ENCODE data around the gene PI16. TPM values are rescaled to one million over a fixed set of nuclear protein-coding genes. Genes with fewer than 3 reads are reported as not detected.

Gene PI16
- total RNA-seq, 1 experiment from 2014 or later, result 0.17 TPM

DNA sequence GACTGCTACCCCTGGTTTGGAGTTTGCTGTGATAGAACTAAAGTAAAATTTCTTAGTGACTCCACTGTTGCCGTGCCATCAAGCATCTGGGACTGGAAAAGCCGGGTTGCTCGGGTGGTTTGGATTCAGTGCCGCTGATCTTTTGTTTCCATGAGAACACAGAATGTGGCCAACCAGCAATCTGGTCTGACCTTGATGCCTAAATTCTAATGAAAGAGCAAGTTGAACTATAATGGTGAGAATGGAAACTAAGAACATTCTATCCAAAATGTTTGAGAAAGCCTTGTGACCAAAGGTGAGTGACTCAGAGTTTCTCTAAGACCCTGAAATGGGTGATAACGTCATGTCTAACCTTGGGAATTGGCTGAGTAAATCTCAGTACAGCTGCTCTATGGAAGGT lies 9.9 kb upstream of the PI16 start:
- H3K9me3 Mint-ChIP-seq, result peaks cover 16% of the 10 kb centered on the region
- H3K27ac Mint-ChIP-seq, result no peak overlapping the region
- ChIA-PET POLR2A (no interaction called here), CTCF (interaction anchor here (1.1 kb wide), 1 partner anchor 186 kb away, joined by 3 read pairs; no protein-coding TSS in a partner anchor)
- peaks cover 8% of the 10 kb centered on the region; the same call in 1 of the 2 replicates for H3K27me3 Mint-ChIP-seq (ENCODE audit: low read depth)
- peaks cover 4% of the 10 kb centered on the region for H3K36me3 Mint-ChIP-seq
- TF ChIP-seq, protein P1, sequence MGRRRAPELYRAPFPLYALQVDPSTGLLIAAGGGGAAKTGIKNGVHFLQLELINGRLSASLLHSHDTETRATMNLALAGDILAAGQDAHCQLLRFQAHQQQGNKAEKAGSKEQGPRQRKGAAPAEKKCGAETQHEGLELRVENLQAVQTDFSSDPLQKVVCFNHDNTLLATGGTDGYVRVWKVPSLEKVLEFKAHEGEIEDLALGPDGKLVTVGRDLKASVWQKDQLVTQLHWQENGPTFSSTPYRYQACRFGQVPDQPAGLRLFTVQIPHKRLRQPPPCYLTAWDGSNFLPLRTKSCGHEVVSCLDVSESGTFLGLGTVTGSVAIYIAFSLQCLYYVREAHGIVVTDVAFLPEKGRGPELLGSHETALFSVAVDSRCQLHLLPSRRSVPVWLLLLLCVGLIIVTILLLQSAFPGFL (CRISPR knock-in tag; IDR thresholded peaks at IDR 0.05; ENCODE audit: borderline replicate concordance), result no peak
- TF ChIP-seq JUN (CRISPR knock-in tag; IDR thresholded peaks at IDR 0.05), result no peak
- no peak for TF ChIP-seq USF2 (CRISPR knock-in tag; IDR thresholded peaks at IDR 0.05)
- TF ChIP-seq, protein P2, sequence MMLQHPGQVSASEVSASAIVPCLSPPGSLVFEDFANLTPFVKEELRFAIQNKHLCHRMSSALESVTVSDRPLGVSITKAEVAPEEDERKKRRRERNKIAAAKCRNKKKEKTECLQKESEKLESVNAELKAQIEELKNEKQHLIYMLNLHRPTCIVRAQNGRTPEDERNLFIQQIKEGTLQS (CRISPR knock-in tag; conservative IDR thresholded peaks at IDR 0.05), result no peak
- TF ChIP-seq TP53 (CRISPR knock-in tag; IDR thresholded peaks at IDR 0.05), result no peak
- TF ChIP-seq ATF1 (CRISPR knock-in tag; IDR thresholded peaks at IDR 0.05), result no peak
- TF ChIP-seq SOX15 (CRISPR knock-in tag; IDR thresholded peaks at IDR 0.05), result no peak
- no peak for TF ChIP-seq SP1 (CRISPR knock-in tag; conservative IDR thresholded peaks at IDR 0.05)
- no peak for TF ChIP-seq NR3C1 (CRISPR knock-in tag; conservative IDR thresholded peaks at IDR 0.05; ENCODE audit: low read depth)
- TF ChIP-seq, protein P3, sequence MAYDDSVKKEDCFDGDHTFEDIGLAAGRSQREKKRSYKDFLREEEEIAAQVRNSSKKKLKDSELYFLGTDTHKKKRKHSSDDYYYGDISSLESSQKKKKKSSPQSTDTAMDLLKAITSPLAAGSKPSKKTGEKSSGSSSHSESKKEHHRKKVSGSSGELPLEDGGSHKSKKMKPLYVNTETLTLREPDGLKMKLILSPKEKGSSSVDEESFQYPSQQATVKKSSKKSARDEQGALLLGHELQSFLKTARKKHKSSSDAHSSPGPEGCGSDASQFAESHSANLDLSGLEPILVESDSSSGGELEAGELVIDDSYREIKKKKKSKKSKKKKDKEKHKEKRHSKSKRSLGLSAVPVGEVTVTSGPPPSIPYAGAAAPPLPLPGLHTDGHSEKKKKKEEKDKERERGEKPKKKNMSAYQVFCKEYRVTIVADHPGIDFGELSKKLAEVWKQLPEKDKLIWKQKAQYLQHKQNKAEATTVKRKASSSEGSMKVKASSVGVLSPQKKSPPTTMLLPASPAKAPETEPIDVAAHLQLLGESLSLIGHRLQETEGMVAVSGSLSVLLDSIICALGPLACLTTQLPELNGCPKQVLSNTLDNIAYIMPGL (CRISPR knock-in tag; IDR thresholded peaks at IDR 0.05), result no peak
- no peak for TF ChIP-seq JAZF1 (CRISPR knock-in tag; IDR thresholded peaks at IDR 0.05)
- peaks cover 11% of the 10 kb centered on the region for H3K4me1 Mint-ChIP-seq
- no peak overlapping the region for H3K4me3 Mint-ChIP-seq
- ATAC-seq, result no peak
- no peak for DNase-seq (ENCODE audit: low spot score)

- ATAC-seq (no peak), DNase-seq (ENCODE audit: low spot score) (no peak)
- Mint-ChIP-seq H3K27ac (no peak overlapping the region), H3K4me3 (no peak overlapping the region), H3K36me3 (peaks cover 2% of the 10 kb centered on the region), H3K4me1 (peaks cover 17% of the 10 kb centered on the region), H3K9me3 (peaks cover 10% of the 10 kb centered on the region), H3K27me3 (ENCODE audit: low read depth) (peaks cover 7% of the 10 kb centered on the region; the same call in 1 of the 2 replicates)
- ChIA-PET POLR2A (no interaction called here), CTCF (no interaction called here)
- TF ChIP-seq SMAD4 (CRISPR knock-in tag; IDR thresholded peaks at IDR 0.05), result no peak
- TF ChIP-seq E2F5 (CRISPR knock-in tag; IDR thresholded peaks at IDR 0.05), result no peak
- TF ChIP-seq, protein P3 (CRISPR knock-in tag; IDR thresholded peaks at IDR 0.05), result no peak
- TF ChIP-seq, protein P4, sequence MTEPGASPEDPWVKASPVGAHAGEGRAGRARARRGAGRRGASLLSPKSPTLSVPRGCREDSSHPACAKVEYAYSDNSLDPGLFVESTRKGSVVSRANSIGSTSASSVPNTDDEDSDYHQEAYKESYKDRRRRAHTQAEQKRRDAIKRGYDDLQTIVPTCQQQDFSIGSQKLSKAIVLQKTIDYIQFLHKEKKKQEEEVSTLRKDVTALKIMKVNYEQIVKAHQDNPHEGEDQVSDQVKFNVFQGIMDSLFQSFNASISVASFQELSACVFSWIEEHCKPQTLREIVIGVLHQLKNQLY (CRISPR knock-in tag; IDR thresholded peaks at IDR 0.05), result no peak
- TF ChIP-seq JUN (CRISPR knock-in tag; IDR thresholded peaks at IDR 0.05), result no peak
- TF ChIP-seq CTCF (IDR thresholded peaks at IDR 0.05), result no peak
- TF ChIP-seq CREM (CRISPR knock-in tag; IDR thresholded peaks at IDR 0.05), result no peak
- no peak for TF ChIP-seq ZNF416 (CRISPR knock-in tag; IDR thresholded peaks at IDR 0.05)
- TF ChIP-seq FOXK1 (CRISPR knock-in tag; IDR thresholded peaks at IDR 0.05), result no peak
Measured at GRCh38 chr6:36945301-36945700, 9.2 kb upstream of the PI16 start.
